SH-SY5Y (cell line): ENCODE measurements around the gene MPZ.

Experiments
- GATA2 ChIP-seq: IDR thresholded peaks from 2 replicates; pipeline ENCODE4 v1.6.1; 2011; ENCODE audit warnings: mild to moderate bottlenecking, low read depth, low read length
- GATA3 ChIP-seq: IDR thresholded peaks from 2 replicates; pipeline ENCODE4 v1.6.1; 2011; ENCODE audit warnings: low read depth, mild to moderate bottlenecking, low read length, moderate library complexity

GRCh38 chr1:161324020-161324419 is 14.3 kb upstream of the MPZ start:
- TF ChIP-seq GATA2 (no peak), GATA3 (no peak)
